H54 (cell line): Measurements from ENCODE around the gene DSCAM.

Source experiments
- DNase-seq: peaks from one replicate; pipeline ENCODE4 v3.0.0; 2011; ENCODE audit warnings: low spot score, mixed read lengths; ENCODE audit not compliant: insufficient read length
- FAIRE-seq: peaks from 3 replicates; lab custom pipeline; 2011; peaks lifted over from hg19 to GRCh38; lab: Jason Lieb, UNC
- POLR2A ChIP-seq: IDR thresholded peaks from 2 replicates; pipeline ENCODE4 v1.6.1; 2011; ENCODE audit warnings: low read depth, mild to moderate bottlenecking, low read length

Gene DSCAM

DNA sequence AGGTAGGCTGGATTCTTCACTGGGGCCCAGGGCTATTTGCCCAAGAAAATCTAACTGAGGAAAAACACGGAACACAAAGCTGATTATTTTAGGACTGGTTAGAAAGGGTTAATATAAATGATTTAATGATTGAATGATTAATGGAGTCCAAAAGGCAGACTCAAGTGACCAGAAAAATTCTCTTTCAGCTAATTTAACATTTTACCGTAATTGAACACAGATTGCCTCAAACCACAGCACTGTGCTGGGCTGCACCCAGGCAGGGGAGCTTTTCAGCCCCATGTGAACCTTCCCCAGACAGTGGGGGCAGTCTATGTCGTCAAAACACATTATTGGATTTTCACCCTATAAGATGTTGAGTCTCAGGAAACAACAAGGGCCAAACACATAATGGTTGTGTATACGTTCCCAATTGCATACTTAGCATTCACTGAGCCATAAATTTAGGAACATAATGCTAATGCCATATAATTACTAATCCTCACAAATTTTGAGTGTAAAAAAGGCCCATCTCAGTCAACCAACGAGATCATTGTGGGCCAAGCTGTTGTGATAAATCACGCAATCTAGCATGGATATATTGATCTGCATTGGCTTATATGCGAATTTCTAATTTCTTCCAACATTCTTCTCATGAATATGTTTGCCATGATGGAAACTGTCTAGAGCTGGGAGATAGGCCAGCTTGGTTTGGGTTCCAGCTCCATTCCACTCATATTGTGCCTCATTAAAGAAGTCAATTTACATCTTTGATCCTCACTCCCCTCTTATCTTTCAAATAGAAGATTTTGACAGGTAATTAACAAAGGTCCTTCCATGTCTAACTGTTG is 27.7 kb downstream of the DSCAM start:
- DNase-seq, result no peak
- FAIRE-seq, result no peak
- no peak for TF ChIP-seq POLR2A

GRCh38 chr21:40813918-40814317 is 33.0 kb downstream of the DSCAM start:
- FAIRE-seq (no peak), DNase-seq (no peak)
- no peak for TF ChIP-seq POLR2A

GRCh38 chr21:40809673-40810197 is 37.2 kb downstream of the DSCAM start:
- FAIRE-seq, result no peak
- DNase-seq, result no peak
- TF ChIP-seq POLR2A, result no peak

GRCh38 chr21:40803101-40803500 is 43.9 kb downstream of the DSCAM start:
- TF ChIP-seq POLR2A, result no peak
- DNase-seq (no peak), FAIRE-seq (no peak)

DNA sequence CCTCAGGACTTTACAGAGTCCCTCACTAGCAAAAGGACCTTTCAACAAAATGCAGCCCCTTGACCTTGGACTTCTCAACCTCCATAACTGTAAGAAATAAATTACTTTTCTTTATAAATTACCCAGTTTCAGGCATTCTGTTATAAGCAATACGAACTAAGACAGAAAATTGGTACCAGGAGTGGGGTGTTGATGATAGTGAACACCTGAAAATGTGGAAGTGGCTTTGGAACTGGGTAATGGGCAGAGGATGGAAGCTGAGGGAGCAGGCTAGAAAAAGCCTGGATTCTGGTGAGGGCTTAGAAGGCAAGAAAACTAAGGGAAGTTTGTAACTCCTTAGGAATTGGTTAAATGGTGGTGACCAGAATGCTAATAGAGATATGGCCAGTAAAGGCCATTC is 46.8 kb downstream of the DSCAM start:
- FAIRE-seq (no peak), DNase-seq (no peak)
- no peak for TF ChIP-seq POLR2A

DNA sequence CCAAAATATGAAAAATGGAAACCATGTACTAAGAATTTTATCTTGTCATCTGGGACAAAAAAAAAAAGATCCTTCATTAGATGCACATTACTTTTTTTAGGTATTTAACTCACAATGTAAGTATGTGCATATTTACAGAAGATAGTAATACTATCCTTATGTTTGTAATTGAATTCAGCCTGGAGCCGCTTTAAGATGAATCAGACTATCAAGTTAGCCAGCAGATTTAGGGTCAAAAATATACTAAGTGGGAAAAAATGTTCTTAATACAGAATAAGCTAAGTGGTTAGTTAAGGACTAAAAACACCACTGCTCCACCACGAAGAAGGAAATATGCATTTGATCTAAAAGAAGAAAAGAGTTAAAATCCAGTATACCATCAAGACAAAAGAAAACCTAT is 49.1 kb downstream of the DSCAM start:
- TF ChIP-seq POLR2A, result no peak
- FAIRE-seq (no peak), DNase-seq (no peak)

GRCh38 chr21:40797410-40797809 is 49.5 kb downstream of the DSCAM start:
- TF ChIP-seq POLR2A, result no peak
- DNase-seq, result no peak
- FAIRE-seq, result no peak

GRCh38 chr21:40796464-40796863 is 50.5 kb downstream of the DSCAM start:
- TF ChIP-seq POLR2A, result no peak
- FAIRE-seq, result no peak

DNA sequence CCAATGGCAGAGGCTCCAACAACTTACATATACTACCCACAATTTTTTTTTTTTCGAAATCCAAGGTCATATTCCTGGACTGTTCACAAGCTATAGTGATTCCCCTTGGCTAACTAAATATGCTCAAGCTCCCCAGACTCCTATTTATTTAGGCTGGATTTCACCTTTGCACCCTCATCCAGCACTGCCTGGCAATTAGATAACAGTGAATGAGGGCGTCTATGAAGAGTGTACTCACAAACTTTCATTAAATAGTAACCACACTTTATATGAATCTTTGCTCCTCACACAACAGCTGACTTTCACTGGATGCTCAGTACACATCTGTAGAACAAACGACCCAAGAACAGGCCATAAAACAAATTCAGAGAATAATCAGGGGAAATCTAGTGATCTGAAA is 51.6 kb downstream of the DSCAM start:
- DNase-seq (no peak), FAIRE-seq (no peak)
- no peak for TF ChIP-seq POLR2A

More at GRCh38 chr21:40796464-40796863, 50.5 kb downstream of the DSCAM start:
- no peak for DNase-seq

- no peak for DNase-seq
- FAIRE-seq, result no peak
- TF ChIP-seq POLR2A, result no peak
These were observed 54.1 kb downstream of the DSCAM start for GRCh38 chr21:40792691-40793456.

GRCh38 chr21:40788635-40789034 is 58.3 kb downstream of the DSCAM start:
- no peak for DNase-seq
- no peak for FAIRE-seq
- TF ChIP-seq POLR2A, result no peak

GRCh38 chr21:40783404-40783803 is 63.6 kb downstream of the DSCAM start:
- no peak for FAIRE-seq
- no peak for DNase-seq
- TF ChIP-seq POLR2A, result no peak

DNA sequence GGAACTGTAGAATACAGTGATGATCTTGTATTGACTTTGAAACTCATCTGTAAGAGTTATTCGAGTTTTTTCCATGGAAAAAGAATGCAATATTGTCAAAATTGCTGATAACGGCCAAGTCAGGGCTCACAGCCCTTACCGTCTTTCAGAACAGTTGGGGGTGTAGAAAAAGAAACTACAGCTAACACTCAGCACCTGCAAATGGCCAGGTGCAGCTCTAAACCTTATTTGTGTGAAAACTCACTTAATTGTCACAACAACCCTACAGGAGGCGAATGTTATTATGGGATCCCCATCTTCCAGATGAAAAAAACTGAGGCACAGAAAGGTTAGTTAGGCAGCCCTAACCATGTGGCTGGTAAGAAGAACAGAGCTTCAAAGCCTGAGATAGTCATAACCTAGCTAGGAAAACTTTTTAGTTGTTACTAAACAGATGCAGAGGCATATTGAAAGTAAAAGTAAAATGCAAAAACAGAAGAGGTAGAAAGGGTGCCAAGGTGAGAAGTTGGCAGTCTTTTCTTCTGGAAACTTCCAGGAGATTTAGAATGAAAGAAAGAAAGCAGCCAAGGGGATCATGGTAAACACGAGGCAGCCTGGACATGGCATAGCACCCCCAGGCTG is 76.4 kb downstream of the DSCAM start:
- DNase-seq (no peak), FAIRE-seq (no peak)
- TF ChIP-seq POLR2A, result no peak

- no peak for TF ChIP-seq POLR2A
- DNase-seq (no peak), FAIRE-seq (no peak)
These were observed 77.7 kb downstream of the DSCAM start for GRCh38 chr21:40769231-40769630.
